ENCODE data around the gene ZDHHC14. TPM values are rescaled to one million over a fixed set of nuclear protein-coding genes. Genes with fewer than 3 reads are reported as not detected.

The ZDHHC14 gene
- total RNA-seq, 2 experiments from 2014 or later, result 1.3 to 1.6 TPM

DNA sequence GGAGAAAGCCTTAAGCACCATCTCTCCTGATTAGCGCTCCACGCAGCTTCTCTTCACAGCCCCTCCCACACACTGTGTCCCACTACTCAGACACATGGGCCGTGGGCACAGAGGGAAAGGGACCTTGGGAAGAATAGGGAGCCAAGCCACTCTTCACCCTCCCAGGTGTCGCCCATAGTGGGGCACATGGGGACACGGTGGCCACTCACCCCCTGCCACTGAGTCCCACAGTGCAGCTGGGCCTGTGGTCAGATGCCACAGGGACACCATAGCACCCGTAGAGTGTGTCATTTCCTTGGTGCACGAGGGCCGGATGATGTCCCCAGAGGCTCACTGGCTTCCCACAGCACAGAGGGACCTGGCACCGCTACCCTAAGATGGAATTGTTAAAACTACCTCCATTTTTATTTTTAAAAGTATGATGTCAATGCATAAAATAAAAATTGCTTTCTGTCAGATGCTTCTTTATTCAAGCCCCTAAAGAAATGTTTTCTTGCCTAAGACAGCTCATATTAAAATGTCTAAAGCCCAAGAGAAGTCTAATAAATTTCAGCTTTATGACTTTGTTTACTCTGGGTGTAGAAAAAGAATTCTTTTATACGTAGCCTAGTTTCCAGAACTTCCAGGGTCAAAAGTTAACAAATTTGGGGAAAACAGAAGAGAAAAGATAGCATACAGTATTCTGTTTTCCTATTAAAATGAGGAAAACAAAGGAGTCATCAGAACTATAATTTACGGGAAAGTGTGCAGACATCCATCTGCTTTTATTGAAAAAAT, 251.0 kb downstream of the ZDHHC14 start:
- Mint-ChIP-seq H3K4me3 (no peak overlapping the region), H3K27me3 (no peaks in the 10 kb centered on the region), H3K36me3 (ENCODE audit: low read depth) (no peaks in the 10 kb centered on the region), H3K9me3 (no peaks in the 10 kb centered on the region), H3K4me1 (ENCODE audit: low read depth) (peaks cover 7% of the 10 kb centered on the region), H3K27ac (no peak overlapping the region)
- H3K9me3 ChIP-seq (ENCODE audit: control insufficient read depth in 1 of 2, insufficient read depth in 1 of 2, low read length in 2 of 2), result no peaks in the 10 kb centered on the region
- no peaks in the 10 kb centered on the region for H3K36me3 ChIP-seq (ENCODE audit: insufficient read depth, low read length)
- intact Hi-C loops (cut with DNase I, micrococcal nuclease), result no loop called here
- H3K27me3 ChIP-seq (ENCODE audit: control insufficient read depth in 1 of 2, insufficient read depth in 2 of 2, low read length in 2 of 2), result no peaks in the 10 kb centered on the region
- H3K4me1 ChIP-seq (ENCODE audit: insufficient read depth, low read length), result no peaks in the 10 kb centered on the region
- no peak overlapping the region for H3K4me3 ChIP-seq (ENCODE audit: low read length)
- ChIA-PET POLR2A (no interaction called here), CTCF (no interaction called here)
- DNase-seq (no peak), ATAC-seq (ENCODE audit: poor library complexity) (no peak)
- H3K27ac ChIP-seq (ENCODE audit: low read depth in 1 of 2, low read length in 2 of 2), result no peak overlapping the region
- no peak for TF ChIP-seq CTCF (IDR thresholded peaks at IDR 0.05)

GRCh38 chr6:157632821-157633220, 251.8 kb downstream of the ZDHHC14 start:
- no peak for TF ChIP-seq CTCF (IDR thresholded peaks at IDR 0.05)
- Mint-ChIP-seq H3K27ac (no peak overlapping the region), H3K9me3 (no peaks in the 10 kb centered on the region), H3K4me3 (no peak overlapping the region), H3K36me3 (ENCODE audit: low read depth) (no peaks in the 10 kb centered on the region), H3K4me1 (ENCODE audit: low read depth) (peaks cover 7% of the 10 kb centered on the region), H3K27me3 (no peaks in the 10 kb centered on the region)
- Histone ChIP-seq H3K9me3 (ENCODE audit: control insufficient read depth in 1 of 2, insufficient read depth in 1 of 2, low read length in 2 of 2) (no peaks in the 10 kb centered on the region), H3K4me3 (ENCODE audit: low read length) (no peak overlapping the region), H3K27ac (ENCODE audit: low read depth in 1 of 2, low read length in 2 of 2) (no peak overlapping the region), H3K27me3 (ENCODE audit: control insufficient read depth in 1 of 2, insufficient read depth in 2 of 2, low read length in 2 of 2) (no peaks in the 10 kb centered on the region), H3K4me1 (ENCODE audit: insufficient read depth, low read length) (no peaks in the 10 kb centered on the region), H3K36me3 (ENCODE audit: insufficient read depth, low read length) (no peaks in the 10 kb centered on the region)
- ChIA-PET CTCF (no interaction called here), POLR2A (no interaction called here)
- intact Hi-C loops (cut with DNase I, micrococcal nuclease), result no loop called here
- ATAC-seq (ENCODE audit: poor library complexity), result no peak
- no peak for DNase-seq

- intact Hi-C loops (cut with DNase I, micrococcal nuclease), result no loop called here
- no peaks in the 10 kb centered on the region for H3K4me1 ChIP-seq (ENCODE audit: insufficient read depth, low read length)
- no peak for TF ChIP-seq CTCF (IDR thresholded peaks at IDR 0.05)
- no peaks in the 10 kb centered on the region for H3K9me3 Mint-ChIP-seq
- H3K27ac Mint-ChIP-seq, result no peak overlapping the region
- DNase-seq (no peak), ATAC-seq (ENCODE audit: poor library complexity) (no peak)
- no peaks in the 10 kb centered on the region for H3K9me3 ChIP-seq (ENCODE audit: control insufficient read depth in 1 of 2, insufficient read depth in 1 of 2, low read length in 2 of 2)
- no peak overlapping the region for H3K4me3 ChIP-seq (ENCODE audit: low read length)
- H3K27me3 ChIP-seq (ENCODE audit: control insufficient read depth in 1 of 2, insufficient read depth in 2 of 2, low read length in 2 of 2), result no peaks in the 10 kb centered on the region
- H3K4me3 Mint-ChIP-seq, result no peak overlapping the region
- no peaks in the 10 kb centered on the region for H3K36me3 ChIP-seq (ENCODE audit: insufficient read depth, low read length)
- ChIA-PET CTCF (no interaction called here), POLR2A (no interaction called here)
- H3K36me3 Mint-ChIP-seq (ENCODE audit: low read depth), result no peaks in the 10 kb centered on the region
- no peak overlapping the region for H3K27ac ChIP-seq (ENCODE audit: low read depth in 1 of 2, low read length in 2 of 2)
- peaks cover 2% of the 10 kb centered on the region for H3K4me1 Mint-ChIP-seq (ENCODE audit: low read depth)
- no peaks in the 10 kb centered on the region for H3K27me3 Mint-ChIP-seq
Measured at GRCh38 chr6:157634546-157634945, 253.6 kb downstream of the ZDHHC14 start.
